EH (cell line): ENCODE results near the gene PLXDC1.

ENCODE experiments used
- DNase-seq: peaks from one replicate; pipeline ENCODE4 v3.0.0-alpha.2; 2015; ENCODE audit warnings: low read depth

The PLXDC1 gene

DNA sequence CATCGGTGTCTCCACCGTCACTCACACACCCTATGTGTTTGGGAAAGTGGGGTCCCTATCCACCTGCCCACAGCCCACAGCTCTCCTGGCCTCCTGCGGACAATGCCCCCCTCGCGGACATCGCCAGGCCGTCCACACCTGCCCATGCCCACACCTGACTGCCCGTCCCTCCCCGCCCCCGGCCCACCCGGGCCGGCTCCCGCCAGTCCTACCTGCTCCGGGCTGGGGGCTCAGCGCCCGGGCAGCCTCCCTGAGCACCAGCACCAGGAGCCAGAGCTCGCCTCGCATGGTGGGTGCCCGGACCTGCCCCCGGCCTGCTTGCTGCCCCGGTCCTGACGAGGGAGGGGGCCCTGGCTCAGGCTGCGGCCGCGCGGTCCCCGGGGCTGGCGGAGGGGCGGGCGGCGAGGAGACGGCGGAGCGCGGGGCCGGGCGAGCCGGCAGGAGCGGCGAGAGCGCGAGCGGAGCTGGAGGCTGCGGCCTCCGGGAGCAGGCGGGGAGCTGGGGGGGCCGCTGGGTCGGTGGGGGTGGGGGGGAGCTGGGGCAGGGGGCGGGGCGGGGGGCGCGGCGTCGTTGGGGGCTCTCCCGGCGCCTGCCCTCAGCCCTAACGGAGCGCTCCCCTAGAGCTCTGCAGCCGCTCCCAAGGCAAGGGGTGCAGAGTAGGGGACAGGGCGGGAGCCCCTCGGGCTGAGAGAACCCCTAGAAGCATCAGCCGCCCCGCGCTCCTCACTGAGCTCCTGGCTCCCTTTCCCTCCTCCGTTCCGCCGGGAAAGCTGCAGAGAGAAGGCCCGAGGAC, at the start of gene PLXDC1:
TSS of gene PLXDC1 (minus strand) at position 488 of the 793 bp plus-strand sequence. CDS start at position 288, 200 bp downstream.
- DNase-seq, result no peak

GRCh38 chr17:39200957-39201510, 49.6 kb upstream of the PLXDC1 start:
- DNase-seq, result no peak

- no peak for DNase-seq
Observed at GRCh38 chr17:39200070-39200879, 48.8 kb upstream of the PLXDC1 start, which contains the start of gene RPL19. TSS of gene RPL19 (plus strand) at chr17:39200283. CDS start at chr17:39200345, 62 bp downstream.

- peak; percentile 93 for DNase-seq
Observed at GRCh38 chr17:39199820-39200069, 48.3 kb upstream of the PLXDC1 start.

- no peak for DNase-seq
Observed at GRCh38 chr17:39198186-39198566, 46.7 kb upstream of the PLXDC1 start.

DNA sequence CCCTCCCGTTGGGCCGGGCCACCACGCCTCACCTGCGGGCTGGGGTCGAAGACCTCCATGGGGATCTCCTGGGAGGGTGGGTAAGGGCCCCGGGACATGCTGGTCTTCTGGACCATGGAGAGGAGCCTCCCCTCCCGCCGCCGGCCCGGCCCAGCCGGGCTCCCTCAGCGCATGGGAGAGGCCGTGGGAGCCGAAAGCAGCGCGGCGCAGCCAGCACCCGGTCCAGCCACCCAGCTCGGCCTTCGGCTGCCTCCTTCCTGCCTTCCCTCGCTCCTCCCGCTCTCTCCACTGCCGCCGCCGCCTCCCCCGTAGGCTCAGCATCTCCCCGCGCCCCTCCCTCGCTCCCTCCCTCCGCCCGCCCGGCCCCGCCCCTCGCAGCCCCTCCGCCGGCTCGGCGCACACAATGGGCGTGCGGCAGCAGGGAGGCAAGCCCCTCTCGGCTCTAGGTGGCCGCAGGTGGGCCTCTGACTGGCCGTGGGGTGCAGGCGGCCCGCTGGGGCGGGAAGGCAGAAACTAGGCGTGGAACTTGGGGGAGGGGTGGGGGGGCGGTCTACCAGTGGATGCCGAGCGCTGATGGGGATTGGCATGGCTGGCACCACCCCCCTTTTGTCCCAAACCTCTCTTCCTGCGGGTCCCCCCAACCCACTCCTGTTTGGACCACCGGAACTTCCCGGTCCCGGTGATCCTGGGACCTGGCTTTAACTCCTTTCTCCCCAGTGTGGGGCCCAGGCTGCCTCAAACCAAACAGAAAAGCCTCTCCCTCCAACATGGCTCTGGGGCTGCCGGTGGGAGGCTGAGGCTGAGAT, 46.1 kb upstream of the PLXDC1 start, which contains the start of gene CACNB1:
TSS of gene CACNB1 (minus strand) at position 290 of the 806 bp plus-strand sequence. CDS start at position 116, 174 bp downstream.
- DNase-seq, result peak; percentile 86

DNA sequence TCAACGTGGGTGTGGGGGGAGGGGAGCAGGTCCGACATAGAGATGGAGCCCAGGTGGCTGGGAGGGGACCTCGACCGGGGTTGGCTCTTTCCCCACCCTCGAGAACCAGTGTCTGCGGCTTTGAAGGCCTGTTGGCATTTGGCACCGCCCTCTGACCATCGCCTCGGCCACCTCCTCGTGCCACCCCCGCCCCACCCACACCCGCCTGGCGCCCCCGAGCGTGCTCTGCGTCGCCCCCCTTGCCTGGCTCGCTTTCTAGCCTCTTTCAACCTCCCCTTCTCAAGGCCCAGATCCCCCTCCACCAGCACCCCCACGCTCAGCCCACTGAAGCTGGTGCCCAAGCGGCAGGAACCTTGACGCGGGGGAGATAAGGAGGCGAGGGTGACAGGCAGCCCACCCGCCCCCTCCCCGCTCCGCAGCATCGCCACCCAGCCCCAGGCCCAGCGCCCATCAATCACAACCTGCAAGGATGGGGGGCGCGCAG, 45.4 kb upstream of the PLXDC1 start:
- DNase-seq, result peak; percentile 62

- DNase-seq, result peak; percentile 34
Observed at GRCh38 chr17:39196241-39196807, 44.9 kb upstream of the PLXDC1 start.

DNA sequence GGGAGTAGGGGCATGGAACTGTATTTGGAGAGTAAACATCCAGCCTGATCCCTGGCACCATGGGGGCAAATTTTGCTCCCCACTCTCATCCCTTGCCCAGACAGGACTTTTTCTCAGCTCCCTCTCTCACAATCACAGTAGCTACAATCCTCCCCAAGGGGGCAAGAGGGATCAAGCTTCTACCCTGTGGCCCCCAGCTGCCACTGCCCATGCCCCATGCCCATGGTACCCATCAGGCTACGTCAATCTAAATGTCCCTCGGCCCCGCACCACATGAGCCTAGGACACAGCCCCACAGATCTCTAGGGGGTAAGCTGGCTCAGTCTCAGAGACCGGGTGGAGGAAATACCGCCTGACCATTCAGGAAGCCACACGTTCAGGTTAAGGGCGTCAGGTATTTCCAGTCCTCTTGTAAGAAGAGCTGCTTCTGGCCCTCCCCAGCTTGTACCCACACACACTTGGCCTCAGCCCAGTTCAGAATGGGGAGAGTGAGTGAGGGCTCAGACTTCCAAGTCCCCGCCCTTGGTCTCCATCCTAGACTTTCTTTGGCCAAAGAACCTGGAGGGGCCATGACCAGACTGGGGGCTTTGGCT, 44.2 kb upstream of the PLXDC1 start:
- DNase-seq, result no peak

- no peak for DNase-seq
Observed at GRCh38 chr17:39194985-39195524, 43.6 kb upstream of the PLXDC1 start.

- peak; percentile 75 for DNase-seq
Observed at GRCh38 chr17:39194089-39194984, 42.9 kb upstream of the PLXDC1 start.

DNA sequence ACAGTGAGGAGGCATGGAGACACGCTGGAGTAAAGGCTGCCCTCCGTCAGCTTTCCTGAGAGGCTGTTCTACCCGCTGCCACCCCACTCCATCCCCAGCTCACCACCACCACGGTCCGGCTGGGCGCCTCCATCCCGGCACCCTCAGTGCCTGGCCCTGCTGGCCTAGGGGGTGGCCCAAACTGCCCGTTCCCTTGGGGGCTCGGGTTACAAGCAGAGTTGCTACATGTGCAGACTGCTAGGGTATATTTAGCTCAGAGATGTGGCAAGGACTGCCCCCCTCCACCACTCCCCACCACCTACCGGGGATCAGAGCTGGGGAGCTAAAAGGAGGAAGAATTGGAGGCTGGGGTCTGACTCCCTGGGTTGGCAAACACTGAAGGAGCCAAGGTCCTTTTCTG, 41.9 kb upstream of the PLXDC1 start:
- DNase-seq, result no peak

DNA sequence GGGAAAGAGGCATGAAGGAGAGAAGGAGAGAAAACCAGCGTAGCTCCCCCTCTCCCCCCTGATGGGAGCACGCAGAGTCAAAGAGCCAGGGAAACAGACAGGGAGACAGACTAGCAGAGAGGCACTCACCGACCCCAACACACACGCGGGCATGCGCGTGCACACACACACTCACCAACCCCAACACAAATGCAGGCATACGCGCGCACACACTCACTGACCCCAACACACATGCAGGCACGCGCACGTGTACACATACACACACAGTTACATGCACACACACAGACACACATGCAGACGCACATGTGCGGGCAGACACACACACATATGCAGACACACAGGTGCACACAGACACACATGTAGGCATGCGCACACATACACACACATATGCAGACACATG, 41.5 kb upstream of the PLXDC1 start:
- DNase-seq, result no peak

DNA sequence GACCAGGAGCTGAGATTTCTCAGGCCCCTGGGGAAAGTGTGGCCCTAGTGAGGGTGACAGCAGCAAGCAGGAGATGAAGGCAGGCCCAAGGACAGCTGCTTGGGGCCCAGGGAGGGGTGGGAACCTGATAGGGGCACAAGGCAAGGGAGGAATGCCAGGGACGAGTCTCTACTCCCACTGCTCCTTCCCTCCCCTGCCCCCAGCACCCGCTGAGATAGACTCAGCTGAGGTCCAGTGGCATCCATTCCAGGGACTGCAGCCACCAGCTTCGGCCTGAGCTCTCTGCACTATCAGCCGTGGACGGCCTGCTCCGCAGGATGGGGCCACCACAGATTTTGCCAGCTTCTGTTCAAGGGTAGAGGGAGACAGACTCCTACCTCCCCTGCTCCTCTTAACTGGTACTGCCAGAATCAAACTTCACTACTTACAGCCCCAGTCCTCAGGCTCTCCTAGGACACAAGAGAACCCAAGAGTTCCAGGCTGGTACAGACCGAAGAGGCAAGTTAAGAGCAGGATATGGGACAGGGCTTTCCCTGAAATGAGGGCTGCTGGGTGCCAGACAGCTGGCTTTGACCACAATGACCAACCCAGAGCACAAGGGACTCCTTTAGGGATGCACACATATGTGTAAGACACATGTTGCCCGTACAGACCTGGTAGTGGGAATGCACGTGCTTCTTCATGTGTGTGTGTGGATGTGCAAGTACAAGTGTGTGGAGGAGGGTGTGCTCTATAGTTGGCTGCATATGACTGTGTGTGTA, 40.5 kb upstream of the PLXDC1 start:
- DNase-seq, result no peak

- no peak for DNase-seq
Observed at GRCh38 chr17:39187152-39187830, 35.9 kb upstream of the PLXDC1 start.

DNA sequence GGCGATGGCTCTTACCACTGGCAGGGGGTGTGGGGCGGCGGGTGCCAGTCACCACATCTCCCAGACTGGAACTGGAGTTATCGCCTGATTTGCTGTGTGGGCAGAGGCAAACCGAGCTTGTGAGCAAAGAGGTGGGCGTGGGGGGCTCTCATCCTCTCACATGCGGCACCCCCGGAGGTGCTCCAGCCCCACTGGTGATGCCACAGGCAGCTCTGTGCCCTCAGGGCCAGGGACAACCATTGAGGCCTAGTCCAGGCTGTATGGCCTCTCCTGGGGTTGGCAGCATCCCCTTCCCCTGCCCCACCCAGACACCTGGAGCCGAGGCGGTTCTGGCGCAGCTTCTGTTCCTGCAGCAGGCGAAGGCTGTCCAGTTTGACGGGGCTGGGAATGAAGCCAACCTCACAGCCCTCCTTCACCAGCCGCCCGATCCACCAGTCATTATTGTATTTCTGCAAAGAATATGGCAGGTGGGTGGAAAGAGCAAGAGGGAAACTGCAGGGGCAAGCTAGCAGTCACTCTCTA, 35.1 kb upstream of the PLXDC1 start:
- no peak for DNase-seq

GRCh38 chr17:39183720-39184119, 32.3 kb upstream of the PLXDC1 start:
- no peak for DNase-seq

GRCh38 chr17:39183045-39183444, 31.6 kb upstream of the PLXDC1 start:
- no peak for DNase-seq
